Measurements from ENCODE around the gene QRICH1.

DNA sequence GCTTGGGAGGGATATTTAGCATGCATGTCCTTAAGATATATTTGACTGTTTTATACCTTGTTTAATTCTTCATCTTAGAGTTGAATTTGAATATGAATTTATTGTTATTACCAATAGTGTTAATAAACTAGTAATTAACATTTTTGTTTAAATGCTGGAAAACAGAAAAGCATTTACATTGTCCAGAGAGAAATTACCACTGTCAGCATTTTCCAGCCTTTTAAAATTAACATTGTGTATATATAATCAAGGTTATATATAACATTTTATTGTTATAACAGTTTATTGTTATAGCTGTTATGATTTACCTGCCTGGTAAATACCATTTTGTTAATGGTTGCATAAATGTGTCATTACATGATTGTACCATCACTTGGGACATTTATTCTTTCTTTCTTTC, 111.9 kb downstream of the QRICH1 start:
- TF ChIP-seq, protein P1, sequence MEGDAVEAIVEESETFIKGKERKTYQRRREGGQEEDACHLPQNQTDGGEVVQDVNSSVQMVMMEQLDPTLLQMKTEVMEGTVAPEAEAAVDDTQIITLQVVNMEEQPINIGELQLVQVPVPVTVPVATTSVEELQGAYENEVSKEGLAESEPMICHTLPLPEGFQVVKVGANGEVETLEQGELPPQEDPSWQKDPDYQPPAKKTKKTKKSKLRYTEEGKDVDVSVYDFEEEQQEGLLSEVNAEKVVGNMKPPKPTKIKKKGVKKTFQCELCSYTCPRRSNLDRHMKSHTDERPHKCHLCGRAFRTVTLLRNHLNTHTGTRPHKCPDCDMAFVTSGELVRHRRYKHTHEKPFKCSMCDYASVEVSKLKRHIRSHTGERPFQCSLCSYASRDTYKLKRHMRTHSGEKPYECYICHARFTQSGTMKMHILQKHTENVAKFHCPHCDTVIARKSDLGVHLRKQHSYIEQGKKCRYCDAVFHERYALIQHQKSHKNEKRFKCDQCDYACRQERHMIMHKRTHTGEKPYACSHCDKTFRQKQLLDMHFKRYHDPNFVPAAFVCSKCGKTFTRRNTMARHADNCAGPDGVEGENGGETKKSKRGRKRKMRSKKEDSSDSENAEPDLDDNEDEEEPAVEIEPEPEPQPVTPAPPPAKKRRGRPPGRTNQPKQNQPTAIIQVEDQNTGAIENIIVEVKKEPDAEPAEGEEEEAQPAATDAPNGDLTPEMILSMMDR (IDR thresholded peaks at IDR 0.05), result no peak
- no peak for TF ChIP-seq EP300 (IDR thresholded peaks at IDR 0.05)
